ENCODE results near the gene MRPS12.

DNA sequence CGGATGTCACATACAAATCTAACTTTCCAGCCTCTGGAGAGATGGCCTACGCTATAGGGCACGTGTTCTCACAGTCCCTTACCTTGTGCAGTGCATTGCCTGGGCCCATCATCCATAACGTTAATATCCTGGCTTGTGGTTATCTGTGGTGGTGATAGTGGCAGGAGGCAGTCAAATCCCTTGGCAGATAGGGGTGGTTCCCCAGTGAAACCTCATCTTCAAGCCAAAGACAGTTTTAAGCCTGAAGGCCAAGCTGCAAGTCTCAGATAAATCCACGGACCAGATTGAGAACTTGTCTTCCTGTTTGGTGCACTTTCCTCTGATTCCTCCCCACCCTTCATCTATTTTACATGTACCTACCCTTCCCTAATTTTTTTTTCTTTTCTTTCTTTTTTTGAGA, 49.1 kb downstream of the MRPS12 start:
- TF ChIP-seq POLR2A (IDR thresholded peaks at IDR 0.05) = no peak
- no peak for TF ChIP-seq EP300 (IDR thresholded peaks at IDR 0.05)
- TF ChIP-seq CTCF (IDR thresholded peaks at IDR 0.05) = no peak
- TF ChIP-seq POLR2AphosphoS5 (IDR thresholded peaks at IDR 0.05) = no peak

All from upper lobe of left lung (tissue), 4 donors.